ENCODE data around the gene CAMTA1.

DNA sequence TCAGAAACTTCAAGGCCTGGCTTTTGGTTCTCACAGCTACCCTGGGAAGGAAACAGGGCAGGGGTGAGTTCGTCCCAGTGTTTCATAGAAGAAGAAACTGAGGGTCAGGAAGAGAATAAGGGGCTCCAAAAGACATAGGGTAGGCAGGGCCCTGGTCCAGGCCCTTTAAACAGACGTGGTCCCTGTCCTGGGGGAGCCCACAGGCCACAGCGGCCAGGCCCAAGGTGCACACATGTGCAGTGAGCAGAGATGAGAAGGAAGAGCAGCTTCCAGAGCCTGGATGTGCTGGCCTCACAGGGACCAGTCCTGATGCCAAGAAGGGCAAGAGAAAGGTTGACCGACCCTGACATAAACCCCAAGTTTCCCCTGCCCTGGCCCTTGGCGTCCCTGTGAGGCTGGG lies 690.4 kb downstream of the CAMTA1 start:
- TF ChIP-seq, protein P1, sequence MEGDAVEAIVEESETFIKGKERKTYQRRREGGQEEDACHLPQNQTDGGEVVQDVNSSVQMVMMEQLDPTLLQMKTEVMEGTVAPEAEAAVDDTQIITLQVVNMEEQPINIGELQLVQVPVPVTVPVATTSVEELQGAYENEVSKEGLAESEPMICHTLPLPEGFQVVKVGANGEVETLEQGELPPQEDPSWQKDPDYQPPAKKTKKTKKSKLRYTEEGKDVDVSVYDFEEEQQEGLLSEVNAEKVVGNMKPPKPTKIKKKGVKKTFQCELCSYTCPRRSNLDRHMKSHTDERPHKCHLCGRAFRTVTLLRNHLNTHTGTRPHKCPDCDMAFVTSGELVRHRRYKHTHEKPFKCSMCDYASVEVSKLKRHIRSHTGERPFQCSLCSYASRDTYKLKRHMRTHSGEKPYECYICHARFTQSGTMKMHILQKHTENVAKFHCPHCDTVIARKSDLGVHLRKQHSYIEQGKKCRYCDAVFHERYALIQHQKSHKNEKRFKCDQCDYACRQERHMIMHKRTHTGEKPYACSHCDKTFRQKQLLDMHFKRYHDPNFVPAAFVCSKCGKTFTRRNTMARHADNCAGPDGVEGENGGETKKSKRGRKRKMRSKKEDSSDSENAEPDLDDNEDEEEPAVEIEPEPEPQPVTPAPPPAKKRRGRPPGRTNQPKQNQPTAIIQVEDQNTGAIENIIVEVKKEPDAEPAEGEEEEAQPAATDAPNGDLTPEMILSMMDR (IDR thresholded peaks at IDR 0.05) = no peak
- no peak for TF ChIP-seq POLR2A (IDR thresholded peaks at IDR 0.05)
